ENCODE measurements around the gene CLCN7. TPM values are rescaled to one million over a fixed set of nuclear protein-coding genes. Genes with fewer than 3 reads are reported as not detected.

CLCN7 gene
- total RNA-seq, 2 experiments from 2014 or later = 31.7 to 34.5 TPM

DNA sequence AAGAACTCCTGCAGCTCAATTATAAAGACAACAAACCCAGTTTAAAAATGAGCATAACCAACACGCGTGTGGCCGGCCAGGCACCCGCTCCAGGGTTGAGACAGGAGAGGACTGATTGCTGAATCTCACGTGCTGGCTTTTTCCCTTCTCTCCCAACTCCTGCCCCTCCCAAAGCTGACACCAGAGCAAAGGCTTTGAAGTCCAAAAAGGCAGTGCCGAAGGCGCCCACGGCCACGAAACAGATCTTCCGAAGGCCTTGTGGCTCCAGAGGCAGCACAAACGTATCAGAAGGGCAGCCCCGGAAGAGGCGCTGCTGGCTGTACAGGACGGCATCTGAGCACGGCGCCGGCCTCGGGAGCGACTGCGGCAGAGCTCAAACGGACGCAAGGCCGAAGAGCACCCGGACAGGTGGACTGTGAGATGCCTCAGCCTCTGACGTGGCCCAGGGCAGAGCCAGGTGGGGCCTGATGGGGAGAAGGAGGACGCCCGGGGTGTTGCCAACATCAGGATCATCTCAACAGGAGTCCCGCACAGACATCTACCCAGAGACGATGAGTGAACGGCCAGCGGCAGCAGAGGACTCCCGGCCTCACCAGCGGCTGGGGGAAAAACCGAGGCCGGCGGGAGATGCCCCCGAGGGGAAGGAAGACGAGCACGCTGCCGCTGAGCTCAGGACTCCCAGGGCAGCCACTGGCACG is 10.5 kb downstream of the CLCN7 start:
- intact Hi-C loops (cut with micrococcal nuclease) = no loop called here
- no peak overlapping the region for H3K27ac Mint-ChIP-seq
- H3K36me3 Mint-ChIP-seq (ENCODE audit: low read depth) = peaks cover 4% of the 10 kb centered on the region
- H3K4me1 Mint-ChIP-seq (ENCODE audit: low read depth) = peaks cover 2% of the 10 kb centered on the region
- CTCF ChIA-PET = no interaction called here
- no peak for DNase-seq
- no peaks in the 10 kb centered on the region for H3K27me3 Mint-ChIP-seq (ENCODE audit: low read depth)
- no peaks in the 10 kb centered on the region for H3K9me3 Mint-ChIP-seq
- H3K4me3 Mint-ChIP-seq = no peak overlapping the region

- Mint-ChIP-seq H3K9me3 (no peaks in the 10 kb centered on the region), H3K27me3 (ENCODE audit: low read depth) (no peaks in the 10 kb centered on the region), H3K4me3 (no peak overlapping the region), H3K4me1 (ENCODE audit: low read depth) (peaks cover 6% of the 10 kb centered on the region), H3K36me3 (ENCODE audit: low read depth) (peaks cover 4% of the 10 kb centered on the region), H3K27ac (no peak overlapping the region)
- CTCF ChIA-PET = no interaction called here
- intact Hi-C loops (cut with micrococcal nuclease) = no loop called here
- no peak for DNase-seq
These were observed 13.7 kb downstream of the CLCN7 start for GRCh38 chr16:1461146-1461545.

DNA sequence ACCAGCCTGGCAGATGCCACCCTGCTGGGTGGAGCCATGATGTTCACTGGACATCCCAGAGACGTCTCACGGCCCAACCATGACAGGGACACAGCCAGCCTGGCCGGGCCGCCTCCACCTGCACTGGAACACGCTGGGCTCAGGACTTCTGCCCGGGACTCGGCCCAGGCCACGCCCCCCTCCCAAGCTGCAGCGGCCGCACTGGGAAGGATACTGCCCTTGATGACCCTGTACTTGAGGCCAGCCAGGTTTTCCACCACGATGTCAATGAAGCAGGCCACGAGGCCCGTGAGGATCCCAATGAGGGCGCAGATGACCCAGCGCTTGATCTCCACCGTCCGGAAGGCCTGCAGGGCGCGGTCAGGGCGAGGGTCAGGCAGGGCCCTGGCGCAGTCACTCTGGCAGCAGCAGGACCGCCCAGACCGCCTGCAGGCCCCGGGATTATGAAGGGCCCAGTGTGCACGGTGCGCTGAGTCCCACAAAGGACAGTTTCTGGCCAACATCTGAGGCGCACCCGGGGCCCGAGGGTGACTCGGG is 14.2 kb downstream of the CLCN7 start:
- no peaks in the 10 kb centered on the region for H3K9me3 Mint-ChIP-seq
- no peak overlapping the region for H3K27ac Mint-ChIP-seq
- CTCF ChIA-PET = no interaction called here
- intact Hi-C loops (cut with micrococcal nuclease) = no loop called here
- no peak overlapping the region for H3K4me3 Mint-ChIP-seq
- DNase-seq = no peak
- H3K27me3 Mint-ChIP-seq (ENCODE audit: low read depth) = no peaks in the 10 kb centered on the region
- H3K36me3 Mint-ChIP-seq (ENCODE audit: low read depth) = peaks cover 4% of the 10 kb centered on the region
- peaks cover 6% of the 10 kb centered on the region for H3K4me1 Mint-ChIP-seq (ENCODE audit: low read depth)

GRCh38 chr16:1459967-1460366 is 14.9 kb downstream of the CLCN7 start:
- CTCF ChIA-PET = no interaction called here
- DNase-seq = no peak
- no peak overlapping the region for H3K4me3 Mint-ChIP-seq
- no peaks in the 10 kb centered on the region for H3K27me3 Mint-ChIP-seq (ENCODE audit: low read depth)
- H3K36me3 Mint-ChIP-seq (ENCODE audit: low read depth) = peaks cover 5% of the 10 kb centered on the region
- no peak overlapping the region for H3K27ac Mint-ChIP-seq
- intact Hi-C loops (cut with micrococcal nuclease) = no loop called here
- peaks cover 6% of the 10 kb centered on the region for H3K4me1 Mint-ChIP-seq (ENCODE audit: low read depth)
- H3K9me3 Mint-ChIP-seq = no peaks in the 10 kb centered on the region

GRCh38 chr16:1458977-1459341 is 15.9 kb downstream of the CLCN7 start:
- H3K4me3 Mint-ChIP-seq = no peak overlapping the region
- no peak overlapping the region for H3K27ac Mint-ChIP-seq
- CTCF ChIA-PET = no interaction called here
- H3K9me3 Mint-ChIP-seq = no peaks in the 10 kb centered on the region
- peaks cover 10% of the 10 kb centered on the region for H3K4me1 Mint-ChIP-seq (ENCODE audit: low read depth)
- no peak for DNase-seq
- intact Hi-C loops (cut with micrococcal nuclease) = no loop called here
- H3K27me3 Mint-ChIP-seq (ENCODE audit: low read depth) = no peaks in the 10 kb centered on the region
- peaks cover 6% of the 10 kb centered on the region for H3K36me3 Mint-ChIP-seq (ENCODE audit: low read depth)

GRCh38 chr16:1458336-1458976 is 16.4 kb downstream of the CLCN7 start:
- H3K27ac Mint-ChIP-seq = no peak overlapping the region
- no peaks in the 10 kb centered on the region for H3K9me3 Mint-ChIP-seq
- H3K36me3 Mint-ChIP-seq (ENCODE audit: low read depth) = peaks cover 6% of the 10 kb centered on the region
- no peaks in the 10 kb centered on the region for H3K27me3 Mint-ChIP-seq (ENCODE audit: low read depth)
- H3K4me3 Mint-ChIP-seq = no peak overlapping the region
- CTCF ChIA-PET = no interaction called here
- intact Hi-C loops (cut with micrococcal nuclease) = no loop called here
- DNase-seq = peak; percentile 30
- H3K4me1 Mint-ChIP-seq (ENCODE audit: low read depth) = peaks cover 10% of the 10 kb centered on the region

GRCh38 chr16:1457489-1458245 is 17.2 kb downstream of the CLCN7 start:
- CTCF ChIA-PET = no interaction called here

GRCh38 chr16:1456951-1457350 is 17.9 kb downstream of the CLCN7 start:
- Mint-ChIP-seq H3K9me3 (no peaks in the 10 kb centered on the region), H3K36me3 (ENCODE audit: low read depth) (peaks cover 5% of the 10 kb centered on the region), H3K27me3 (ENCODE audit: low read depth) (no peaks in the 10 kb centered on the region), H3K4me1 (ENCODE audit: low read depth) (peaks cover 8% of the 10 kb centered on the region), H3K4me3 (no peak overlapping the region), H3K27ac (no peak overlapping the region)
- CTCF ChIA-PET = no interaction called here
- intact Hi-C loops (cut with micrococcal nuclease) = no loop called here
- DNase-seq = no peak

More at GRCh38 chr16:1457489-1458245, 17.2 kb downstream of the CLCN7 start:
- Mint-ChIP-seq H3K4me3 (no peak overlapping the region), H3K27me3 (ENCODE audit: low read depth) (no peaks in the 10 kb centered on the region), H3K4me1 (ENCODE audit: low read depth) (peaks cover 10% of the 10 kb centered on the region), H3K36me3 (ENCODE audit: low read depth) (peaks cover 6% of the 10 kb centered on the region), H3K9me3 (no peaks in the 10 kb centered on the region), H3K27ac (no peak overlapping the region)
- no peak for DNase-seq
- intact Hi-C loops (cut with micrococcal nuclease) = no loop called here

GRCh38 chr16:1455190-1456171 is 19.3 kb downstream of the CLCN7 start:
- Mint-ChIP-seq H3K4me3 (no peak overlapping the region), H3K36me3 (ENCODE audit: low read depth) (peaks cover 4% of the 10 kb centered on the region), H3K4me1 (ENCODE audit: low read depth) (peaks cover 7% of the 10 kb centered on the region), H3K27ac (no peak overlapping the region), H3K27me3 (ENCODE audit: low read depth) (no peaks in the 10 kb centered on the region), H3K9me3 (no peaks in the 10 kb centered on the region)
- no peak for DNase-seq
- CTCF ChIA-PET = interaction anchor here (0.6 kb wide), 1 partner anchor 17 kb away, joined by 4 read pairs; no protein-coding TSS in a partner anchor
- intact Hi-C loops (cut with micrococcal nuclease) = no loop called here

DNA sequence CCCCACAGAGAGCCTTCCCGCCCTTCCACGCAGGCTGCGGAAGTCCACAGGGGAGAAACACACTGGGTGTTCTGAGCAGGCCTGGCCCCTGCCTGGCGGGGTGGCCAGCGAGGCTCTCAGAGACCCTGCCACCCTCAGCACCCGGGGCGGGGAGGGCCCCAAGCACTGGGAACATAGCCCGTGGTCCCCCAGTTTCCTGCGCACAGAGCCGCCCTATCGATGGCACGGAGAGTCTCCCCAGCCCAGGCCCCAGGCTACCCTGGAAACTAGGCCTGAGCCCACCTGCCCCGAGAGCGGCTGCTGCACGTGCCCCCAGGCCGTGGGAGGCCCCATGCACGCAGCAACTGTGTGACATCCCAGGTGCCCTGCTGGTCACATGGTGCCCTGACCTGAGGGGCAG is 20.3 kb downstream of the CLCN7 start:
- DNase-seq = no peak
- H3K36me3 Mint-ChIP-seq (ENCODE audit: low read depth) = peaks cover 7% of the 10 kb centered on the region
- H3K4me1 Mint-ChIP-seq (ENCODE audit: low read depth) = peaks cover 7% of the 10 kb centered on the region
- intact Hi-C loops (cut with micrococcal nuclease) = no loop called here
- no peaks in the 10 kb centered on the region for H3K27me3 Mint-ChIP-seq (ENCODE audit: low read depth)
- CTCF ChIA-PET = interaction anchor here (0.6 kb wide), 1 partner anchor 18 kb away, joined by 4 read pairs; no protein-coding TSS in a partner anchor
- H3K27ac Mint-ChIP-seq = no peak overlapping the region
- H3K9me3 Mint-ChIP-seq = no peaks in the 10 kb centered on the region
- H3K4me3 Mint-ChIP-seq = no peak overlapping the region

GRCh38 chr16:1453316-1453715 is 21.5 kb downstream of the CLCN7 start:
- no peak for DNase-seq
- no peaks in the 10 kb centered on the region for H3K9me3 Mint-ChIP-seq
- peaks cover 3% of the 10 kb centered on the region for H3K4me1 Mint-ChIP-seq (ENCODE audit: low read depth)
- no peak overlapping the region for H3K4me3 Mint-ChIP-seq
- H3K27me3 Mint-ChIP-seq (ENCODE audit: low read depth) = no peaks in the 10 kb centered on the region
- CTCF ChIA-PET = no interaction called here
- intact Hi-C loops (cut with micrococcal nuclease) = no loop called here
- peaks cover 7% of the 10 kb centered on the region for H3K36me3 Mint-ChIP-seq (ENCODE audit: low read depth)
- peak overlapping the region; percentile 30 for H3K27ac Mint-ChIP-seq

DNA sequence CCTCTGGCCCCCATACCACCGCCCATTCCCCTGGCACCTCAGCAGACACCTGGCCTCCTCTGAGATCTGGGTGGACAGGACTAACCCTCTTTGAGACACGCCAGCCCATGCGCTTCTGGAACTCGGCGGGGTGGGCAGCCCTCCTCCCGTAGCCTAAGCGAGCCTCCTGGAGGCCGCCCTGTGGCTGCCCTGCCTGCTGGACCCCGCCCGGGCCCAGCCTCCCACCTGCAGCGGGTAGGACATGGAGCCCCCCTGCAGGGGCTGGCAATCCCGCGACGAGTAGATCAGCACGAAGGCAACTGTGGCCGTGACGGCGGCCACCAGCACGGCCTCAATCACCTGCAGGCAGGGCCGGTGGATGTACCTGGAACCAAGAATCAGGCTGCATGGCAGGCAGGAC is 22.3 kb downstream of the CLCN7 start:
- no peak for DNase-seq
- Mint-ChIP-seq H3K4me3 (no peak overlapping the region), H3K27ac (no peak overlapping the region), H3K27me3 (ENCODE audit: low read depth) (no peaks in the 10 kb centered on the region), H3K9me3 (no peaks in the 10 kb centered on the region), H3K4me1 (ENCODE audit: low read depth) (peaks cover 3% of the 10 kb centered on the region), H3K36me3 (ENCODE audit: low read depth) (peaks cover 7% of the 10 kb centered on the region)
- CTCF ChIA-PET = no interaction called here
- intact Hi-C loops (cut with micrococcal nuclease) = no loop called here
